GM12878 (cell line): ENCODE measurements around the gene PACS2. TPM values are rescaled to one million over a fixed set of nuclear protein-coding genes. Genes with fewer than 3 reads are reported as not detected.

Experiments used
- ATAC-seq: fragments of 200-7000 bp; cut with Tn5 transposase; 3 replicates; pipeline ENCODE4 v1.9.1; 2020; ENCODE audit warnings: mild to moderate bottlenecking, moderate library complexity
- BruUV-seq: library from RNA; stranded (reverse); fragments of 400-500 nt; replicated peaks from 2 replicates; lab custom pipeline; 2021; lab: Mats Ljungman, UMichigan
- CTCF ChIA-PET: fragments of 300-600 bp; sonication (Branson Sonifier 250); formaldehyde crosslinking; extraction: SDS; loops from one replicate; lab custom pipeline; 2021; ENCODE audit warnings: inconsistent platforms; lab: Yijun Ruan, JAX
- POLR2A ChIA-PET: fragments of 350-600 bp; formaldehyde crosslinking; extraction: SDS; loops from one replicate; lab custom pipeline; 2021; ENCODE audit warnings: inconsistent platforms; lab: Charles Lee
- RAD21 ChIA-PET: fragments of 300-600 bp; sonication (Branson Sonifier 250); formaldehyde crosslinking; loops from one replicate; lab custom pipeline; 2023; ENCODE audit warnings: antibody characterized with exemption; ENCODE audit not compliant: unreplicated experiment; lab: Charles Lee
- SMC1A ChIA-PET: fragments of 300-600 bp; sonication (Branson Sonifier 250); formaldehyde crosslinking; loops from one replicate; lab custom pipeline; 2023; ENCODE audit not compliant: unreplicated experiment, uncharacterized antibody; lab: Charles Lee
- DNase-seq: peaks from one replicate; pipeline ENCODE4 v3.0.0-alpha.2; 2011; ENCODE audit warnings: low read depth, low spot score
- FAIRE-seq: peaks from 3 replicates; lab custom pipeline; 2011; peaks lifted over from hg19 to GRCh38; lab: Jason Lieb, UNC
- H2AFZ ChIP-seq: 2 replicates; pipeline ENCODE4 v1.6.0; 2011; ENCODE audit warnings: low read depth, low read length, control low read depth; ENCODE audit not compliant: control insufficient read depth
- H3K27ac ChIP-seq: 2 replicates; pipeline ENCODE4 v1.5.1; 2011; ENCODE audit warnings: control low read depth; ENCODE audit not compliant: control insufficient read depth, insufficient read depth
- H3K27me3 ChIP-seq, 2 experiments: replicated peaks in 1 of 2; 2 replicates each; pipeline versions ENCODE4 v1.6.0 to v1.6.1; 2011; ENCODE audit warnings: low read length in 1 of 2; ENCODE audit not compliant: control insufficient read depth in 2 of 2, insufficient read depth in 2 of 2
- H3K36me3 ChIP-seq, 2 experiments: 2 replicates each; pipeline ENCODE4 v1.5.1; 2011; ENCODE audit warnings: low read length in 1 of 2; ENCODE audit not compliant: control insufficient read depth in 2 of 2, insufficient read depth in 2 of 2
- H3K4me1 ChIP-seq: 2 replicates; pipeline ENCODE4 v1.6.1; 2011; ENCODE audit warnings: mild to moderate bottlenecking, low read length, moderate library complexity, mixed read lengths; ENCODE audit not compliant: control insufficient read depth, insufficient read depth
- H3K4me2 ChIP-seq: 2 replicates; pipeline ENCODE4 v1.6.0; 2011; ENCODE audit warnings: control low read depth; ENCODE audit not compliant: control insufficient read depth, insufficient read depth
- H3K4me3 ChIP-seq: fragments of 200-600 bp; sonication (generic); 2 replicates; pipeline ENCODE4 v1.5.1; 2016
- H3K79me2 ChIP-seq: 2 replicates; pipeline ENCODE4 v1.6.0; 2011; ENCODE audit warnings: low read length; ENCODE audit not compliant: control insufficient read depth, insufficient read depth
- H3K9ac ChIP-seq: 2 replicates; pipeline ENCODE4 v1.8.0; 2011; ENCODE audit warnings: low read length, control low read depth, mixed read lengths; ENCODE audit not compliant: control insufficient read depth, insufficient read depth
- H3K9me3 ChIP-seq: replicated peaks from 3 replicates; pipeline ENCODE4 v1.5.1; 2011; ENCODE audit warnings: mild to moderate bottlenecking, low read length; ENCODE audit not compliant: control insufficient read depth, insufficient read depth
- H4K20me1 ChIP-seq: 2 replicates; pipeline ENCODE4 v1.6.0; 2011; ENCODE audit not compliant: control insufficient read depth, insufficient read depth
- CBX5 ChIP-seq: sonication (generic); IDR thresholded peaks from 2 replicates; pipeline ENCODE4 v1.6.1; 2016; ENCODE audit warnings: low read depth, moderate library complexity, mild to moderate bottlenecking, inconsistent platforms
- GABPA ChIP-seq: IDR thresholded peaks from 2 replicates; pipeline ENCODE4 v1.6.1; 2014; ENCODE audit warnings: antibody characterized with exemption, low read depth, mild to moderate bottlenecking, inconsistent platforms
- HDAC2 ChIP-seq: fragments of 200-600 bp; sonication (generic); IDR thresholded peaks from 2 replicates; pipeline ENCODE4 v1.6.1; 2017
- IRF4 ChIP-seq: IDR thresholded peaks from 2 replicates; pipeline ENCODE4 v1.6.1; 2011; ENCODE audit warnings: low read depth, low read length
- JUND ChIP-seq: IDR thresholded peaks from 2 replicates; pipeline ENCODE4 v1.6.1; 2012; ENCODE audit warnings: low read depth, mild to moderate bottlenecking, low read length, improper control_type of control experiment, moderate library complexity
- MEF2A ChIP-seq: IDR thresholded peaks from 2 replicates; pipeline ENCODE4 v1.6.1; 2011; ENCODE audit warnings: low read depth, mild to moderate bottlenecking, low read length, moderate library complexity; ENCODE audit not compliant: insufficient read depth
- NR2C1 ChIP-seq: fragments of 450-650 bp; IDR thresholded peaks from 2 replicates; pipeline ENCODE4 v1.6.1; 2017; ENCODE audit warnings: antibody characterized with exemption, mild to moderate bottlenecking, moderate library complexity
- NRF1 ChIP-seq: conservative IDR thresholded peaks from 2 replicates; pipeline ENCODE4 v1.6.1; 2011; ENCODE audit warnings: mild to moderate bottlenecking, low read depth, low read length, improper control_type of control experiment
- RAD51 ChIP-seq: fragments of 450-650 bp; IDR thresholded peaks from 2 replicates; pipeline ENCODE4 v1.6.1; 2016; ENCODE audit warnings: moderate library complexity, mild to moderate bottlenecking, inconsistent platforms
- STAT1 ChIP-seq: fragments of 450-650 bp; conservative IDR thresholded peaks from 2 replicates; pipeline ENCODE4 v1.6.1; 2014; ENCODE audit warnings: antibody characterized with exemption, mild to moderate bottlenecking
- WGBS: methylation state at CpG from one replicate; pipeline ENCODE4 v1.1.6; 2016; ENCODE audit warnings: low lambda C conversion rate; ENCODE audit not compliant: insufficient replicate concordance, insufficient coverage; ENCODE audit errors: missing lambda C conversion rate; 5-methylcytosine and 5-hydroxymethylcytosine counted together
- in situ Hi-C: fragments of 300-500 bp; cut with MboI; formaldehyde crosslinking; loops from 9 replicates; pipeline ENCODE4 v1.14.3; 2018; ENCODE audit warnings: mixed read lengths
- intact Hi-C: fragments of 100-400 bp; cut with micrococcal nuclease; formaldehyde crosslinking; loops from one replicate; pipeline ENCODE4 v1.14.2; 2022; ENCODE audit not compliant: unreplicated experiment
- polyA plus RNA-seq, 11 experiments: library from polyadenylated mRNA; depleted of rRNA in 4 of 11; unstranded in 6 of 11; stranded (reverse) in 5 of 11; fragments of >200 nt; fragmentation: Nextera tagmentation in 4 of 11; fragmentation: Illumina TruSeq in 1 of 11; extraction: Ambion mirVana in 4 of 11; extraction: Trizol in 1 of 11; gene quantifications; 1 replicate in 1 of 11; 2 replicates in 10 of 11; pipeline versions ENCODE4 v1.2.1 to v1.2.3, GENCODE V29; 2011 to 2016; ENCODE audit warnings: inconsistent platforms in 2 of 11, missing spikeins in 2 of 11, low read depth in 1 of 11
- total RNA-seq, 4 experiments: library from RNA; depleted of rRNA in 3 of 4; stranded (reverse); fragments of >200 nt in 3 of 4; fragmentation: Illumina TruSeq in 1 of 4; extraction: Trizol in 1 of 4; gene quantifications; 2 replicates each; pipeline versions ENCODE4 v1.2.1 to v1.2.3, GENCODE V29; 2013 to 2021
- TF ChIP-seq, protein P1 (sequence below): fragments of 450-650 bp; IDR thresholded peaks from 2 replicates; pipeline ENCODE4 v1.6.1; 2017; ENCODE audit warnings: mild to moderate bottlenecking, moderate library complexity
- TF ChIP-seq, protein P2 (sequence below): IDR thresholded peaks from 2 replicates; pipeline ENCODE4 v1.6.1; 2011; ENCODE audit warnings: low read depth, low read length, improper control_type of control experiment, borderline replicate concordance
- TF ChIP-seq, protein P3 (sequence below): fragments of 450-650 bp; IDR thresholded peaks from 2 replicates; pipeline ENCODE4 v1.6.1; 2017; ENCODE audit warnings: mild to moderate bottlenecking, moderate library complexity

The PACS2 gene
- total and polyA plus RNA-seq, 10 of the 15 experiments (the other 5 are each of a cell fraction or from before 2014, with no cell fraction given), result 0.21 to 37.3 (median 9.4) TPM

DNA sequence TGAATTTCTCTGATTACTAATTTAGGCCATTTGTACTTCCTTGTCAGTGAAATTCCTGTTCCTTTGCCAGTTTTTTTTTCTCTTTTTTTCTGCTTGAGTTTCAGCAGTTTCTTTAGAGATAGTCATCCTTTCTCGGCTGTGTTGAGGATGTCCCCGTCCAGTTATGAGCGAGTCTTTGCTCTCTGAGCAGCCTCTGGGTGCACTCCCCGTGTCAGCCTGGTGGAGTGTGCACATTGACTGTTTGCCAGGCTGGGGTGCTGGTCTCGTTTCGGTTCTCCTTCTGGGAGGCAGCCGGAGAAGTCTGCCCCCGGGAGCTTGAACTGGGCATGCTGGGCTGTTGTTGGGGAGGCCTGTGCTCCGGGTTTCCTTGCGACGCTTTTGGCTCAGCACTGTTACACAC, 3.0 kb downstream of the PACS2 start (continued):
- TF ChIP-seq STAT1, result no peak
- no peak for TF ChIP-seq GABPA
- TF ChIP-seq, protein P1, sequence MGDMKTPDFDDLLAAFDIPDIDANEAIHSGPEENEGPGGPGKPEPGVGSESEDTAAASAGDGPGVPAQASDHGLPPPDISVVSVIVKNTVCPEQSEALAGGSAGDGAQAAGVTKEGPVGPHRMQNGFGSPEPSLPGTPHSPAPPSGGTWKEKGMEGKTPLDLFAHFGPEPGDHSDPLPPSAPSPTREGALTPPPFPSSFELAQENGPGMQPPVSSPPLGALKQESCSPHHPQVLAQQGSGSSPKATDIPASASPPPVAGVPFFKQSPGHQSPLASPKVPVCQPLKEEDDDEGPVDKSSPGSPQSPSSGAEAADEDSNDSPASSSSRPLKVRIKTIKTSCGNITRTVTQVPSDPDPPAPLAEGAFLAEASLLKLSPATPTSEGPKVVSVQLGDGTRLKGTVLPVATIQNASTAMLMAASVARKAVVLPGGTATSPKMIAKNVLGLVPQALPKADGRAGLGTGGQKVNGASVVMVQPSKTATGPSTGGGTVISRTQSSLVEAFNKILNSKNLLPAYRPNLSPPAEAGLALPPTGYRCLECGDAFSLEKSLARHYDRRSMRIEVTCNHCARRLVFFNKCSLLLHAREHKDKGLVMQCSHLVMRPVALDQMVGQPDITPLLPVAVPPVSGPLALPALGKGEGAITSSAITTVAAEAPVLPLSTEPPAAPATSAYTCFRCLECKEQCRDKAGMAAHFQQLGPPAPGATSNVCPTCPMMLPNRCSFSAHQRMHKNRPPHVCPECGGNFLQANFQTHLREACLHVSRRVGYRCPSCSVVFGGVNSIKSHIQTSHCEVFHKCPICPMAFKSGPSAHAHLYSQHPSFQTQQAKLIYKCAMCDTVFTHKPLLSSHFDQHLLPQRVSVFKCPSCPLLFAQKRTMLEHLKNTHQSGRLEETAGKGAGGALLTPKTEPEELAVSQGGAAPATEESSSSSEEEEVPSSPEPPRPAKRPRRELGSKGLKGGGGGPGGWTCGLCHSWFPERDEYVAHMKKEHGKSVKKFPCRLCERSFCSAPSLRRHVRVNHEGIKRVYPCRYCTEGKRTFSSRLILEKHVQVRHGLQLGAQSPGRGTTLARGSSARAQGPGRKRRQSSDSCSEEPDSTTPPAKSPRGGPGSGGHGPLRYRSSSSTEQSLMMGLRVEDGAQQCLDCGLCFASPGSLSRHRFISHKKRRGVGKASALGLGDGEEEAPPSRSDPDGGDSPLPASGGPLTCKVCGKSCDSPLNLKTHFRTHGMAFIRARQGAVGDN, result no peak
- TF ChIP-seq, protein P2, sequence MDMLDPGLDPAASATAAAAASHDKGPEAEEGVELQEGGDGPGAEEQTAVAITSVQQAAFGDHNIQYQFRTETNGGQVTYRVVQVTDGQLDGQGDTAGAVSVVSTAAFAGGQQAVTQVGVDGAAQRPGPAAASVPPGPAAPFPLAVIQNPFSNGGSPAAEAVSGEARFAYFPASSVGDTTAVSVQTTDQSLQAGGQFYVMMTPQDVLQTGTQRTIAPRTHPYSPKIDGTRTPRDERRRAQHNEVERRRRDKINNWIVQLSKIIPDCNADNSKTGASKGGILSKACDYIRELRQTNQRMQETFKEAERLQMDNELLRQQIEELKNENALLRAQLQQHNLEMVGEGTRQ, result no peak

DNA sequence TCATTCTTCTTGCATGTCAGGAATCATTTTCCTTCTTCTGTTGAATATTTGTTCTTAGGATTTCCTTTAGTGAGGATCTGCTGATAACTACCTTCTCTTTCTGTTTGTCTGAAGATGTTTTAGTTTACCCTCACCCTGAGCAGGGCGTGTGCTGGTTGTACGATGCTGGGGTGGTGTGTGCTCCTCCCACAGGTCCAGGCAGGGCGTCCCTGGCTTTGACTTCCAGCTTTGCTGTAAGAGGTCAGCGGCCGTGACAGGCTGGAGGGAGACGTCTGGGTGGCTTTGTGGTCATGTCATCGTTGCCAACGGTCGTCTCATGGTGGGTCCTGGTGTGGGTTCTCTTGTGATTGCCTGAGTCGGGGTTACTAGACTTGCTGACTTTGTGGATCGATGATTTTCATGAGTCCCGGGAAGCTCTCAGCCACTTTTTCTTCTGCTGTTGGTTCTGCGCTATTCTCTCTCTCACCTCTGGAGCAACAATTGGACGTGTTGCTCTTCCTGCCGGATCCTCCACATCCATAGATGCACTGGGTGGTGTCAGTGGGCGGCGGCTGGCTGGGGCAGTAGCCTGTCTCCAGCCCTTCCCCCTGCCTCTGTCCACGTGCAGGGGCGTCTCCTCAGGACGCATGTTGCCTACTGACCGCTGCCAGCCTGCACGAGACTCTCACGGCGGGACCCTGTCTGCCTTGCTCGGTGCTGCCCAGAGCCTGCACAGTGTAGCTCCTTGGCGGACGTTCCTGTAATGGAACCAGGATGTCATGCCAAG, 8.4 kb downstream of the PACS2 start:
- DNase-seq, result no peak
- 86% methylated on average over 27 of the region's 27 CpGs for WGBS
- ChIA-PET CTCF (no interaction called here), POLR2A (interaction anchor here (0.7 kb wide), 1 partner anchor 9 kb away, joined by 3 read pairs; the partner anchor contains the start of gene PACS2), RAD21 (no interaction called here), SMC1A (no interaction called here)
- H3K27me3 ChIP-seq, result no peaks in the 10 kb centered on the region
- no peak for FAIRE-seq
- no peak overlapping the region for H3K27ac ChIP-seq
- no TSS peak for BruUV-seq
- H3K9me3 ChIP-seq, result no peaks in the 10 kb centered on the region
- H3K4me3 ChIP-seq, result no peak overlapping the region
- ATAC-seq, result no peak
- H3K9ac ChIP-seq, result no peak overlapping the region
- H3K79me2 ChIP-seq, result no peaks in the 10 kb centered on the region
- in situ Hi-C loops (no loop called here), intact Hi-C loops (no loop called here)
- H2AFZ ChIP-seq, result no peak overlapping the region
- no peaks in the 10 kb centered on the region for H4K20me1 ChIP-seq
- H3K36me3 ChIP-seq, result no peaks in the 10 kb centered on the region
- H3K4me2 ChIP-seq, result no peak overlapping the region
- H3K4me1 ChIP-seq, result no peaks in the 10 kb centered on the region
- no peak for TF ChIP-seq NRF1
- TF ChIP-seq NR2C1, result no peak
- no peak for TF ChIP-seq RAD51
- no peak for TF ChIP-seq CBX5
- TF ChIP-seq MEF2A, result no peak
- TF ChIP-seq HDAC2, result no peak
- TF ChIP-seq IRF4, result no peak
- TF ChIP-seq, protein P3, sequence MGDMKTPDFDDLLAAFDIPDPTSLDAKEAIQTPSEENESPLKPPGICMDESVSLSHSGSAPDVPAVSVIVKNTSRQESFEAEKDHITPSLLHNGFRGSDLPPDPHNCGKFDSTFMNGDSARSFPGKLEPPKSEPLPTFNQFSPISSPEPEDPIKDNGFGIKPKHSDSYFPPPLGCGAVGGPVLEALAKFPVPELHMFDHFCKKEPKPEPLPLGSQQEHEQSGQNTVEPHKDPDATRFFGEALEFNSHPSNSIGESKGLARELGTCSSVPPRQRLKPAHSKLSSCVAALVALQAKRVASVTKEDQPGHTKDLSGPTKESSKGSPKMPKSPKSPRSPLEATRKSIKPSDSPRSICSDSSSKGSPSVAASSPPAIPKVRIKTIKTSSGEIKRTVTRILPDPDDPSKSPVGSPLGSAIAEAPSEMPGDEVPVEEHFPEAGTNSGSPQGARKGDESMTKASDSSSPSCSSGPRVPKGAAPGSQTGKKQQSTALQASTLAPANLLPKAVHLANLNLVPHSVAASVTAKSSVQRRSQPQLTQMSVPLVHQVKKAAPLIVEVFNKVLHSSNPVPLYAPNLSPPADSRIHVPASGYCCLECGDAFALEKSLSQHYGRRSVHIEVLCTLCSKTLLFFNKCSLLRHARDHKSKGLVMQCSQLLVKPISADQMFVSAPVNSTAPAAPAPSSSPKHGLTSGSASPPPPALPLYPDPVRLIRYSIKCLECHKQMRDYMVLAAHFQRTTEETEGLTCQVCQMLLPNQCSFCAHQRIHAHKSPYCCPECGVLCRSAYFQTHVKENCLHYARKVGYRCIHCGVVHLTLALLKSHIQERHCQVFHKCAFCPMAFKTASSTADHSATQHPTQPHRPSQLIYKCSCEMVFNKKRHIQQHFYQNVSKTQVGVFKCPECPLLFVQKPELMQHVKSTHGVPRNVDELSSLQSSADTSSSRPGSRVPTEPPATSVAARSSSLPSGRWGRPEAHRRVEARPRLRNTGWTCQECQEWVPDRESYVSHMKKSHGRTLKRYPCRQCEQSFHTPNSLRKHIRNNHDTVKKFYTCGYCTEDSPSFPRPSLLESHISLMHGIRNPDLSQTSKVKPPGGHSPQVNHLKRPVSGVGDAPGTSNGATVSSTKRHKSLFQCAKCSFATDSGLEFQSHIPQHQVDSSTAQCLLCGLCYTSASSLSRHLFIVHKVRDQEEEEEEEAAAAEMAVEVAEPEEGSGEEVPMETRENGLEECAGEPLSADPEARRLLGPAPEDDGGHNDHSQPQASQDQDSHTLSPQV, result no peak
- no peak for TF ChIP-seq JUND
